HUES64 (cell line): ENCODE measurements around the gene PCDHA6.
"Not testable (repeated sequence)": the region's sequence is repeated elsewhere in the genome, so short reads cannot be mapped to it uniquely, and the experiment has no call there.

Experiments used
- H3K27ac ChIP-seq: 2 replicates; pipeline ENCODE4 v1.7.0; 2013; ENCODE audit warnings: low read depth, low read length, inconsistent platforms
- H3K27me3 ChIP-seq: 2 replicates; pipeline ENCODE4 v1.6.1; 2013; ENCODE audit warnings: mild to moderate bottlenecking, low read length; ENCODE audit not compliant: insufficient read depth
- H3K36me3 ChIP-seq: 2 replicates; pipeline ENCODE4 v1.6.1; 2013; ENCODE audit warnings: mild to moderate bottlenecking, low read length; ENCODE audit not compliant: insufficient read depth
- H3K4me1 ChIP-seq: 2 replicates; pipeline ENCODE4 v1.6.1; 2013; ENCODE audit warnings: mild to moderate bottlenecking, low read length, moderate library complexity; ENCODE audit not compliant: insufficient read depth
- H3K4me3 ChIP-seq: 2 replicates; pipeline ENCODE4 v1.5.1; 2013; ENCODE audit warnings: mild to moderate bottlenecking, low read length, moderate library complexity
- H3K9ac ChIP-seq: 2 replicates; pipeline ENCODE4 v1.6.1; 2013; ENCODE audit warnings: mild to moderate bottlenecking, low read depth, low read length
- H3K9me3 ChIP-seq: 2 replicates; pipeline ENCODE4 v1.6.1; 2013; ENCODE audit warnings: low read depth, low read length; ENCODE audit not compliant: insufficient read depth
- WGBS: fragments of 150-250, 120-280 bp; methylation state at CpG from one replicate; pipeline ENCODE4 v1.1.7; 2013; ENCODE audit warnings: missing lambda C conversion rate; 5-methylcytosine and 5-hydroxymethylcytosine counted together

The PCDHA6 gene

DNA sequence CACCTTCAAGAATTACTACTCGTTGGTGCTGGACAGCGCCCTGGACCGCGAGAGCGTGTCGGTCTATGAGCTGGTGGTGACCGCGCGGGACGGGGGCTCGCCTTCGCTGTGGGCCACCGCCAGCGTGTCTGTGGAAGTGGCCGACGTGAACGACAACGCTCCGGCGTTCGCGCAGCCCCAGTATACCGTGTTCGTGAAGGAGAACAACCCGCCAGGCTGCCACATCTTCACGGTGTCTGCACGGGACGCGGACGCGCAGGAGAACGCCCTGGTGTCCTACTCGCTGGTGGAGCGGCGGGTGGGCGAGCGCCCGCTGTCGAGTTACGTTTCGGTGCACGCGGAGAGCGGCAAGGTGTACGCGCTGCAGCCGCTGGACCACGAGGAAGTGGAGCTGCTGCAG is 4.8 kb upstream of the PCDHA6 start:
- 97% methylated on average over 48 of the region's 48 CpGs for WGBS
- not testable (repeated sequence) for H3K27ac ChIP-seq, H3K9ac ChIP-seq, H3K27me3 ChIP-seq, H3K4me1 ChIP-seq, H3K9me3 ChIP-seq, H3K4me3 ChIP-seq, H3K36me3 ChIP-seq

DNA sequence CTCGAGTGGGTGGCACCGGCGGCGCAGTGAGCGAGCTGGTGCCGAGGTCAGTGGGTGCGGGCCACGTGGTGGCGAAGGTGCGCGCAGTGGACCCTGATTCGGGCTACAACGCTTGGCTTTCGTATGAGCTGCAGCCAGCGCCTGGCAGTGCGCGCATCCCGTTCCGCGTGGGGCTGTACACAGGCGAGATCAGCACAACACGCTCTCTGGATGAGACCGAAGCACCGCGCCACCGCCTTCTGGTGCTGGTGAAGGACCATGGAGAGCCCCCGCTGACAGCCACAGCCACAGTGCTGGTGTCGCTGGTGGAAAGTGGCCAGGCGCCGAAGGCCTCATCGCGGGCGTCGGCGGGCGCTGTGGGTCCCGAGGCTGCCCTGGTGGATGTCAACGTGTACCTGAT is 4.3 kb upstream of the PCDHA6 start:
- Histone ChIP-seq H3K36me3 (no peaks in the 10 kb centered on the region), H3K27ac (no peak overlapping the region), H3K4me1 (no peaks in the 10 kb centered on the region), H3K27me3 (no peaks in the 10 kb centered on the region), H3K4me3 (no peak overlapping the region), H3K9ac (no peak overlapping the region), H3K9me3 (no peaks in the 10 kb centered on the region)
- WGBS = 96% methylated on average over 38 of the region's 38 CpGs

DNA sequence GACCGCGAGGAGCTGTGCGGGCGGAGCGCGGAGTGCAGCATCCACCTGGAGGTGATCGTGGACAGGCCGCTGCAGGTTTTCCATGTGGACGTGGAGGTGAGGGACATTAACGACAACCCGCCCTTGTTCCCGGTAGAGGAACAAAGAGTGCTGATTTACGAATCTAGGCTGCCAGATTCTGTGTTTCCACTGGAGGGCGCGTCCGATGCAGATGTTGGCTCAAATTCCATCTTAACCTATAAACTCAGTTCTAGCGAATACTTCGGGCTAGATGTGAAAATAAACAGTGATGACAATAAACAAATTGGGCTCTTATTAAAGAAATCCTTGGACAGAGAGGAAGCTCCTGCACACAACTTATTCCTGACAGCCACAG is 590 bp downstream of the PCDHA6 start:
- no peak overlapping the region for H3K9ac ChIP-seq
- no peak overlapping the region for H3K4me3 ChIP-seq
- H3K27me3 ChIP-seq = no peaks in the 10 kb centered on the region
- H3K4me1 ChIP-seq = no peaks in the 10 kb centered on the region
- no peak overlapping the region for H3K27ac ChIP-seq
- H3K9me3 ChIP-seq = no peaks in the 10 kb centered on the region
- WGBS = 95% methylated on average over 18 of the region's 18 CpGs
- H3K36me3 ChIP-seq = no peaks in the 10 kb centered on the region

- H3K4me3 ChIP-seq, H3K9me3 ChIP-seq, H3K27me3 ChIP-seq, H3K4me1 ChIP-seq, H3K9ac ChIP-seq, H3K36me3 ChIP-seq, H3K27ac ChIP-seq: not testable (repeated sequence)
- 96% methylated on average over 106 of the region's 106 CpGs for WGBS
These were observed 2.0 kb downstream of the PCDHA6 start for GRCh38 chr5:140829511-140830501.

GRCh38 chr5:140833993-140834392 is 6.2 kb downstream of the PCDHA6 start, which contains the start of gene PCDHA7:
Gene PCDHA7 (plus strand): TSS chr5:140834269. CDS start chr5:140834384, 115 bp downstream.
- Histone ChIP-seq H3K9me3 (no peaks in the 10 kb centered on the region), H3K36me3 (no peaks in the 10 kb centered on the region), H3K27ac (no peak within 1 kb of the TSS), H3K27me3 (no peaks in the 10 kb centered on the region), H3K4me3 (peak within 1 kb of the TSS; percentile 29; the same call in 1 of the 2 replicates), H3K4me1 (no peaks in the 10 kb centered on the region), H3K9ac (no peak within 1 kb of the TSS)
- 87% methylated on average over 8 of the region's 8 CpGs for WGBS

- H3K4me1 ChIP-seq, H3K27ac ChIP-seq, H3K9me3 ChIP-seq, H3K9ac ChIP-seq, H3K36me3 ChIP-seq, H3K27me3 ChIP-seq: not testable (repeated sequence)
- 94% methylated on average over 26 of the region's 38 CpGs for WGBS
- peak overlapping the region; percentile 29; the same call in 1 of the 2 replicates for H3K4me3 ChIP-seq
These were observed 6.8 kb downstream of the PCDHA6 start for GRCh38 chr5:140834439-140835008.

- no peak overlapping the region for H3K27ac ChIP-seq
- no peaks in the 10 kb centered on the region for H3K27me3 ChIP-seq
- 97% methylated on average over 103 of the region's 103 CpGs for WGBS
- H3K9me3 ChIP-seq = no peaks in the 10 kb centered on the region
- no peak overlapping the region for H3K4me3 ChIP-seq
- no peaks in the 10 kb centered on the region for H3K36me3 ChIP-seq
- no peaks in the 10 kb centered on the region for H3K4me1 ChIP-seq
- H3K9ac ChIP-seq = no peak overlapping the region
These were observed 8.1 kb downstream of the PCDHA6 start for GRCh38 chr5:140835622-140836510.

- Histone ChIP-seq H3K4me1 (no peaks in the 10 kb centered on the region), H3K27me3 (no peaks in the 10 kb centered on the region), H3K9me3 (no peaks in the 10 kb centered on the region), H3K9ac (no peak within 1 kb of the TSS), H3K36me3 (no peaks in the 10 kb centered on the region), H3K4me3 (peak within 1 kb of the TSS; percentile 35), H3K27ac (no peak within 1 kb of the TSS)
- WGBS = 85% methylated on average over 46 of the region's 47 CpGs
These were observed 13.5 kb downstream of the PCDHA6 start, which contains the start of gene PCDHA8 for GRCh38 chr5:140840978-140841962. Gene PCDHA8 (plus strand): TSS chr5:140841187. CDS start chr5:140841322, 135 bp downstream.

GRCh38 chr5:140842798-140843733 is 15.3 kb downstream of the PCDHA6 start:
- H3K9ac ChIP-seq = no peak overlapping the region

More at GRCh38 chr5:140842798-140843733, 15.3 kb downstream of the PCDHA6 start:
- H3K27me3 ChIP-seq = no peaks in the 10 kb centered on the region
- H3K9me3 ChIP-seq = no peaks in the 10 kb centered on the region
- no peaks in the 10 kb centered on the region for H3K4me1 ChIP-seq
- no peaks in the 10 kb centered on the region for H3K36me3 ChIP-seq
- no peak overlapping the region for H3K4me3 ChIP-seq
- H3K27ac ChIP-seq = no peak overlapping the region
- WGBS = 97% methylated on average over 87 of the region's 87 CpGs
